Head of caudate nucleus (tissue), 42 donors: Measurements from ENCODE around the gene C19orf81.

ENCODE experiments used
- DNase-seq, 42 donors: peaks; one replicate each; pipeline versions ENCODE4 v3.0.0 to v3.0.0-alpha.2; 2020 to 2021; ENCODE audit warnings: mixed read lengths in 7 of 42
- intact Hi-C: fragments of 100-400 bp; cut with DNase I; formaldehyde crosslinking; loops from one replicate; pipeline ENCODE4 v1.15.0; 2022

C19orf81 gene

GRCh38 chr19:50702158-50702870 is 53.1 kb downstream of the C19orf81 start:
- no peak for DNase-seq
- intact Hi-C loops = no loop called here

GRCh38 chr19:50702871-50703829 is 53.9 kb downstream of the C19orf81 start:
- no peak for DNase-seq
- intact Hi-C loops = no loop called here

DNA sequence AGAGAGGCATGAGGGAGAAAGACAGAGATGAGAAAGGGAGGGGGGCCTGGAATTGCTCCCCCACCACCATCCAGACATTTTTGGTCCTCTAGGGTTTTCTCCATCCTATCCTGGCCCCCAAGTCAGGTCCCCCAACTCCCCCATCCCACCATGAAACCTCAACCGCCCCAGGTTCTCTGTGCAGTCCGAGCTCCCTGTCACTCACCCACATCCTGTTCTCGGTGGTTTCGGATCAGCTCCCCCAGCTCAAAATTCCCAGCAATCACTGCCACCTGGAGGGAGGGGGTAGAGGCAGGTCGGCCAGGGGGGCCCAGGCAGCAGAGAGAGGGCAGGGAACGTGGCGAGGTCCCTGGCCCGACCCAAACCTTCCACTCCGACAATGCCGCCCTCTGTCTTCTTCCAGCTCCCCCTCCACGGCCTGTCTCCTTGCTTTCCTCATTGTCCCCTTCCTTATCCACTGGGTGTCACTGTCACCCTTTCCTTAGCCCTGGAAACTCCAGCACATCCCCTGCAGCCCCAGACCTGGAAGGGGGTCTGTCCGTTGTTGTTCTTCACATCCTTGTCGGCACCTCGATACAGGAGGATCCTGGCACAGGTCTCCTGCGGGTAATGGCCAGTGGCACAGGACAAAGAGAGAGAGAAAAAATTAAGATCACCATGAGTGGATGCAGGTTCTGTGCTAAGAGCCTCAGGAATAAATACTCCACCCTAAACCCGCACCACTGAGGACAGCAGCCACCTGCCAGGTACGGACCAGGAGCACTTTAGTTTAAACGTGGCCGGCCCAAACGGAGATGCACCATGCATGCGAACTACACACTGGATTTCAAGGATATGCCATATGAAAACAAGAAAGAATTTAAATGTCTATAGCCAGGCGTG is 54.9 kb downstream of the C19orf81 start:
- intact Hi-C loops = no loop called here
- DNase-seq = peak in 1 of 42 donors; percentile 60

GRCh38 chr19:50705422-50706019 is 56.3 kb downstream of the C19orf81 start:
- intact Hi-C loops = no loop called here
- DNase-seq = peak in 18 of 42 donors; percentile 30 to 76 (median 47)

DNA sequence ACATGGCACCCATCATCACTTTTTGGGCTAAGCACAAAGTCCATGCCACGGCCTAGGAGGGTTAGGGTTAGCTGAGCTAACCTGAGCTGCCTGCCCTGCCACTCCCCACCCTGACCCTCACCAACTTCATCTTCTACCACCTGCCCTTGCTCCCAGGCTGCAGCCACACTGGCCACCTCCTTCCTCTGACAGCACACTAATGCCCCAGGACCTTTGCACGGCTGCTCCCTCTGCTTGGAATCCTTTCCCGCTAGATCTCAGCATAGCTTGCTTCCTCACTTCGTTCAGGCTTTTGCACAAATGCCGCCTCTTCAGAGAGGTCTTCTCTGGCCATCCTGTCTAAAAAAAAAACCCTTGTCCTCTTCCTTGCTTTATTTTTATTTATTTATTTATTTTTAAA is 57.1 kb downstream of the C19orf81 start:
- no peak for DNase-seq

GRCh38 chr19:50708179-50708879 is 59.1 kb downstream of the C19orf81 start:
- intact Hi-C loops = no loop called here
- DNase-seq = no peak

More for the DNA sequence above, 57.1 kb downstream of the C19orf81 start:
- intact Hi-C loops = no loop called here
